Prostate gland (tissue), 1 donor: ENCODE results near the gene AMOTL2.

ENCODE experiments used
- POLR2A ChIP-seq: fragments of 450-650 bp; IDR thresholded peaks from one replicate; pipeline ENCODE4 v1.6.1; 2016; ENCODE audit warnings: antibody characterized with exemption, mild to moderate bottlenecking
- POLR2AphosphoS5 ChIP-seq: sonication (generic); formaldehyde crosslinking; IDR thresholded peaks from one replicate; pipeline ENCODE4 v1.6.1; 2017; ENCODE audit warnings: antibody characterized with exemption

DNA sequence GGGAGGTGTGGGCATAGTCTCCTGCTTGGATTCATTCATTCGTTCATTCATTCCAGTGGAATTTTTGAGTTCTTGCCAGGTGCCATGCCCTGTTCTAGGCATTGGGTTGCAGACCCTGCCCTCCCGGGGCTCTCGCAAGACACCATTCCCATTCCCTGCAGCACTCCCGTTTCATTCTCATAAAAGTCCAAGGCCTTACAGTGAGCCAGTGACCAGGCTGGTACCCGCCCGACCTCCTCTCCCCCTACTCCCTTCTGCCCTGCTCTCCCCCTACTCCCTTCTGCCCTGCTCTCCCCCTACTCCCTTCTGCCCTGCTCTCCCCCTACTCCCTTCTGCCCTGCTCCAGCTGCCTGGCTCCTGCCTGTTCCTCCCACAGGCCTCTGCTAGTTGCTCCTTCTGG, 41.9 kb downstream of the AMOTL2 start:
- TF ChIP-seq POLR2A (no peak), POLR2AphosphoS5 (no peak)
